Stimulated activated CD4-positive, alpha-beta T cell treated with anti-CD3 and anti-CD28 coated beads, Interleukin-1b, Interleukin-23, amount 100 ng/mL, for 48 hours (primary cell): ENCODE measurements around the gene GABRP.
"Not testable (repeated sequence)": the region's sequence is repeated elsewhere in the genome, so short reads cannot be mapped to it uniquely, and the experiment has no call there.

Source experiments
- DNase-seq: peaks from one replicate; pipeline ENCODE4 v3.0.0-alpha.2; 2020

The GABRP gene

GRCh38 chr5:170783498-170784247 is at the start of gene GABRP:
Gene GABRP, plus strand, starts transcription at chr5:170783725. Its CDS starts 4,891 bp downstream, at chr5:170788616.
- DNase-seq = no peak

- DNase-seq = no peak
These were observed 46.6 kb upstream of the GABRP start for GRCh38 chr5:170736966-170737365.

- no peak for DNase-seq
These were observed 45.9 kb upstream of the GABRP start for GRCh38 chr5:170737591-170737990.

- no peak for DNase-seq
These were observed 44.7 kb upstream of the GABRP start for GRCh38 chr5:170738840-170739239.

- DNase-seq = no peak
These were observed 44.1 kb upstream of the GABRP start for GRCh38 chr5:170739446-170739845.

- DNase-seq = no peak
These were observed 42.8 kb upstream of the GABRP start for GRCh38 chr5:170740551-170741205.

GRCh38 chr5:170741801-170742200 is 41.7 kb upstream of the GABRP start:
- DNase-seq = no peak

GRCh38 chr5:170743876-170744212 is 39.7 kb upstream of the GABRP start:
- no peak for DNase-seq

- no peak for DNase-seq
These were observed 37.9 kb upstream of the GABRP start for GRCh38 chr5:170745481-170746071.

GRCh38 chr5:170746075-170746960 is 37.2 kb upstream of the GABRP start:
- no peak for DNase-seq

- no peak for DNase-seq
These were observed 36.6 kb upstream of the GABRP start for GRCh38 chr5:170746961-170747340.

GRCh38 chr5:170747357-170747756 is 36.2 kb upstream of the GABRP start:
- DNase-seq = no peak

- DNase-seq = no peak
These were observed 35.7 kb upstream of the GABRP start for GRCh38 chr5:170747851-170748250.

- no peak for DNase-seq
These were observed 34.5 kb upstream of the GABRP start for GRCh38 chr5:170748951-170749471.

GRCh38 chr5:170749911-170750431 is 33.6 kb upstream of the GABRP start:
- no peak for DNase-seq

GRCh38 chr5:170750791-170751190 is 32.7 kb upstream of the GABRP start:
- DNase-seq = no peak

GRCh38 chr5:170751631-170752030 is 31.9 kb upstream of the GABRP start:
- DNase-seq = no peak

- DNase-seq = no peak
These were observed 31.0 kb upstream of the GABRP start for GRCh38 chr5:170752257-170753215.

GRCh38 chr5:170753311-170753710 is 30.2 kb upstream of the GABRP start:
- DNase-seq = no peak

GRCh38 chr5:170754508-170754907 is 29.0 kb upstream of the GABRP start:
- DNase-seq = not testable (repeated sequence)

GRCh38 chr5:170755679-170756456 is 27.7 kb upstream of the GABRP start:
- DNase-seq = no peak
